NK-92 treated with Interleukin-12 subunit alpha and Interleukin-12 subunit beta, amount 100 ng/mL, for 24 hours (cell line): ENCODE measurements around the gene ARHGAP15.

Experiments
- DNase-seq: peaks from one replicate; lab custom pipeline; 2025; lab: John Stamatoyannopoulos, UW

ARHGAP15 gene

GRCh38 chr2:143692162-143692561, 562.9 kb downstream of the ARHGAP15 start:
- no peak for DNase-seq

- no peak for DNase-seq
These were observed 563.7 kb downstream of the ARHGAP15 start for GRCh38 chr2:143692967-143693366.

GRCh38 chr2:143694335-143694734, 565.1 kb downstream of the ARHGAP15 start:
- no peak for DNase-seq

GRCh38 chr2:143696651-143697050, 567.4 kb downstream of the ARHGAP15 start:
- no peak for DNase-seq

- DNase-seq, result no peak
These were observed 568.5 kb downstream of the ARHGAP15 start for GRCh38 chr2:143697744-143698143.

- DNase-seq, result no peak
These were observed 569.1 kb downstream of the ARHGAP15 start for GRCh38 chr2:143698352-143698751.

GRCh38 chr2:143698888-143699570, 569.8 kb downstream of the ARHGAP15 start:
- DNase-seq, result no peak

- DNase-seq, result no peak
These were observed 571.6 kb downstream of the ARHGAP15 start for GRCh38 chr2:143700865-143701264.

GRCh38 chr2:143701785-143702184, 572.6 kb downstream of the ARHGAP15 start:
- DNase-seq, result no peak

- DNase-seq, result no peak
These were observed 573.7 kb downstream of the ARHGAP15 start for GRCh38 chr2:143702931-143703330.

GRCh38 chr2:143704451-143705106, 575.4 kb downstream of the ARHGAP15 start:
- DNase-seq, result no peak

GRCh38 chr2:143705108-143705707, 576.0 kb downstream of the ARHGAP15 start:
- no peak for DNase-seq

- DNase-seq, result no peak
These were observed 577.1 kb downstream of the ARHGAP15 start for GRCh38 chr2:143706354-143706753.

GRCh38 chr2:143708682-143709081, 579.5 kb downstream of the ARHGAP15 start:
- no peak for DNase-seq

- no peak for DNase-seq
These were observed 581.0 kb downstream of the ARHGAP15 start for GRCh38 chr2:143710196-143710595.

GRCh38 chr2:143710879-143711278, 581.7 kb downstream of the ARHGAP15 start:
- DNase-seq, result no peak

GRCh38 chr2:143716522-143716921, 587.3 kb downstream of the ARHGAP15 start:
- DNase-seq, result no peak

GRCh38 chr2:143717053-143717452, 587.8 kb downstream of the ARHGAP15 start:
- no peak for DNase-seq

- no peak for DNase-seq
These were observed 588.4 kb downstream of the ARHGAP15 start for GRCh38 chr2:143717536-143718168.

GRCh38 chr2:143718745-143719144, 589.5 kb downstream of the ARHGAP15 start:
- DNase-seq, result no peak

GRCh38 chr2:143719406-143719805, 590.2 kb downstream of the ARHGAP15 start:
- no peak for DNase-seq

GRCh38 chr2:143720095-143720664, 591.0 kb downstream of the ARHGAP15 start:
- no peak for DNase-seq

GRCh38 chr2:143725400-143725799, 596.2 kb downstream of the ARHGAP15 start:
- no peak for DNase-seq
